ENCODE results near the gene NOXO1. TPM values are rescaled to one million over a fixed set of nuclear protein-coding genes. Genes with fewer than 3 reads are reported as not detected.

Gene NOXO1
- total and polyA plus RNA-seq, 9 of the 15 experiments (the other 6 are each of a cell fraction or from before 2014, with no cell fraction given), result not detected

DNA sequence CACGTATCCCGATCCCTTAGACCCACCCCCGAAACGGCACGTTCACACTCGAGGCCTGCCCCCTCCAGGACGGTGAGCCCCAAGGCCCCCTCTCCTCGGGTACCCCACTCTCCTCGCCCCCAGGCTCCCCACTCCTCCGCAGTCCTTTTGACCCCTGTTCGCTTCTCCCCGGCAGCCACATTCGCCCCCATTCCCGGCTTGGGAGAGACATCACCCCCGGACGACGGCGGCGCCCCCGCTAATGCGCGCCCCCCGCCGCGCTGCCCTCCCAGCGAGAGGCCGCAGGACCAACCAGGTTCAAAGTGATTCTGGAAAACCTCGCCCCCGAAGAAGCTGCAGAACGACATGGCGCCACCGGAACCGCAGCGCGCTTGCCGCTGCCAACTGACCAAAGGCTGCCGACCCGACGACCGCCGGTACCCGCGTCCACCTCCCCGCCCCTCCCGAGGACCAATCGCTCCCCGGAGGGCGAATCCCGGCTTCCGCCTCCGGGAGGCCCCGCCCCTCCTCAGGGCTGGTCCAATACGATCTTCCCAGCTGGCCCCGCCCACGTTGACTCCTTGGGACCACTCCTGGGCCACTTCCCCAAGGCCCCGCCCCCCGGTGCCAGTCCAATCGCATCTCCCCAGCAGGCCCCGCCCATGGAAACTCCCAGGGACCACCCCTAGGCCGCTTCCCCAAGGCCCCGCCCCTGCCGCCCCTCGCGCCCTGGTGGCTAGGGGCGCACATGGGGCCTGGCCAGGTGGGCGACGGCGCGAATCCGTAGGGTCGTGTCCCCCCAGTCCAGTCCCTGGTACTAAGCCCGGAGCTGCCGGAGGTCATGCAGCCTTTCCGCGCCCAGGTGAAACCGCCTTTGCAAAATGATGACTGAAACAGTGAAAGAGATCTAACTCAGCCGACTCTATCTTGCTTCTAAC lies 38.2 kb downstream of the NOXO1 start, which contains the start of gene MSRB1:
MSRB1 (minus strand) TSS at position 390 of the 917 bp plus-strand sequence; CDS start at position 347, 43 bp downstream.
- ATAC-seq (peak; percentile 95), FAIRE-seq (peak; percentile 88), DNase-seq (ENCODE audit: extremely low read depth in 1 of 4, low spot score in 3 of 4) (peak; percentile 99 to 100 (median 100))
- Histone ChIP-seq H3K9me1 (ENCODE audit: control insufficient read depth, insufficient read depth, low read length) (peaks cover 8% of the 10 kb centered on the region), H3K4me1 (replicated peaks in 1 of 2; ENCODE audit: control insufficient read depth in 2 of 2, insufficient read depth in 2 of 2, low read length in 2 of 2) (peaks cover 29 to 76% of the 10 kb centered on the region in 2 experiments), H3K4me2 (ENCODE audit: insufficient read depth, low read length) (peak within 1 kb of the TSS; percentile 84), H3K27ac (ENCODE audit: extremely low read depth, low read depth, low read length) (peak within 1 kb of the TSS; percentile 51), H3K36me3 (ENCODE audit: control insufficient read depth, insufficient read depth, low read length) (peaks cover 28% of the 10 kb centered on the region; the same call in 2 of the 3 replicates), H3K9ac (ENCODE audit: insufficient read depth in 1 of 2, low read depth in 2 of 2, low read length in 2 of 2) (peak within 1 kb of the TSS; percentile 63 to 91), H4K20me1 (replicated peaks; ENCODE audit: control insufficient read depth, insufficient read depth, low read length) (peaks cover 7% of the 10 kb centered on the region), H3K4me3 (peak within 1 kb of the TSS; percentile 78), H3K9me3 (replicated peaks; ENCODE audit: control insufficient read depth, insufficient read depth, low read depth, low read length) (no peaks in the 10 kb centered on the region), H2AFZ (ENCODE audit: low read depth, low read length) (peak within 1 kb of the TSS; percentile 91), H3K27me3 (ENCODE audit: control insufficient read depth in 2 of 2, insufficient read depth in 2 of 2, low read length in 2 of 2) (no peaks in the 10 kb centered on the region), H3K79me2 (ENCODE audit: control insufficient read depth, insufficient read depth, low read length) (peaks cover 20% of the 10 kb centered on the region)
- no TSS peak for BruUV-seq (replicated peaks)
- in situ Hi-C loops (cut with MboI) (no loop called here), intact Hi-C loops (cut with micrococcal nuclease) (loop anchor here (2.0 kb wide), 1 partner anchor 22 kb away; the partner anchor contains the start of gene RPS2)
- 2% methylated on average over 33 of the region's 77 CpGs for WGBS (ENCODE audit: insufficient coverage, low coverage, missing lambda C conversion rate)
- POLR2A ChIA-PET, result interaction anchor here (0.6 to 2.3 kb wide), 11 partner anchors 10 to 212 kb away, joined by 3 to 28 read pairs (median 4); partner anchors contain the start of genes EME2, MRPS34, RPS2 and TRAF7
- CTCF ChIA-PET (ENCODE audit: low intra/inter-chr PET ratio), result interaction anchor here (0.7 kb wide), 1 partner anchor 130 kb away, joined by 5 read pairs; no protein-coding TSS in a partner anchor
- peak; percentile 38 for TF ChIP-seq NFYB (IDR thresholded peaks at IDR 0.05; ENCODE audit: extremely low read depth, insufficient read length)
- TF ChIP-seq FOS (IDR thresholded peaks at IDR 0.05; ENCODE audit: extremely low read depth, insufficient read length), result peak; percentile 41
- TF ChIP-seq CCNT2 (IDR thresholded peaks at IDR 0.05; ENCODE audit: borderline replicate concordance, extremely low read depth, insufficient read length, low read depth, low read length), result peak; percentile 70
- peak; percentile 67 for TF ChIP-seq CXXC5 (CRISPR knock-in tag; IDR thresholded peaks at IDR 0.05)
- TF ChIP-seq ELF1 (tag; IDR thresholded peaks at IDR 0.05), result no peak
- peak; percentile 49; the same call in 1 of the 2 replicates for TF ChIP-seq ESRRA (IDR thresholded peaks at IDR 0.05; ENCODE audit: borderline replicate concordance, low read depth)
- TF ChIP-seq E2F6 (IDR thresholded peaks at IDR 0.05; ENCODE audit: borderline replicate concordance in 1 of 2, extremely low read depth in 1 of 2, insufficient read depth in 1 of 2, insufficient read length in 1 of 2, low read depth in 1 of 2, low read length in 1 of 2, poor library complexity in 1 of 2, severe bottlenecking in 1 of 2), result peak in 1 of 2 experiments; percentile 43
- peak; percentile 81 for TF ChIP-seq L3MBTL2 (IDR thresholded peaks at IDR 0.05)
- 0 out of 2 replicates have a peak, but pooled peaks have one; percentile 27 for TF ChIP-seq ZNF395 (CRISPR knock-in tag; IDR thresholded peaks at IDR 0.05)
- peak; percentile 37 for TF ChIP-seq SP2 (IDR thresholded peaks at IDR 0.05; ENCODE audit: extremely low read depth, low read depth, low read length, poor library complexity, severe bottlenecking)
- TF ChIP-seq SPI1 (IDR thresholded peaks at IDR 0.05; ENCODE audit: borderline replicate concordance, low read depth, low read length), result peak; percentile 71
- 0 out of 4 replicates have a peak, but pooled peaks of 1 of the 2 experiments have one; percentile 69 for TF ChIP-seq SIN3A (IDR thresholded peaks at IDR 0.05; ENCODE audit: borderline replicate concordance in 2 of 2, control insufficient read depth in 1 of 2, low read depth in 2 of 2, low read length in 2 of 2)
- TF ChIP-seq, protein P1, sequence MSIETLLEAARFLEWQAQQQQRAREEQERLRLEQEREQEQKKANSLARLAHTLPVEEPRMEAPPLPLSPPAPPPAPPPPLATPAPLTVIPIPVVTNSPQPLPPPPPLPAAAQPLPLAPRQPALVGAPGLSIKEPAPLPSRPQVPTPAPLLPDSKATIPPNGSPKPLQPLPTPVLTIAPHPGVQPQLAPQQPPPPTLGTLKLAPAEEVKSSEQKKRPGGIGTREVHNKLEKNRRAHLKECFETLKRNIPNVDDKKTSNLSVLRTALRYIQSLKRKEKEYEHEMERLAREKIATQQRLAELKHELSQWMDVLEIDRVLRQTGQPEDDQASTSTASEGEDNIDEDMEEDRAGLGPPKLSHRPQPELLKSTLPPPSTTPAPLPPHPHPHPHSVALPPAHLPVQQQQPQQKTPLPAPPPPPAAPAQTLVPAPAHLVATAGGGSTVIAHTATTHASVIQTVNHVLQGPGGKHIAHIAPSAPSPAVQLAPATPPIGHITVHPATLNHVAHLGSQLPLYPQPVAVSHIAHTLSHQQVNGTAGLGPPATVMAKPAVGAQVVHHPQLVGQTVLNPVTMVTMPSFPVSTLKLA (conservative IDR thresholded peaks at IDR 0.05), result peak; percentile 24 to 43; a peak in 3 of 4 replicates
- peak; percentile 83 for TF ChIP-seq KDM5B (IDR thresholded peaks at IDR 0.05; ENCODE audit: insufficient replicate concordance, low read depth, low read length)

All from K562 (cell line).